B cell (primary cell): ENCODE measurements around the gene CPSF6. TPM values are rescaled to one million over a fixed set of nuclear protein-coding genes. Genes with fewer than 3 reads are reported as not detected.

ENCODE experiments used
- ATAC-seq: fragments of 200-7000 bp; cut with Tn5 transposase; one replicate; pipeline ENCODE4 v1.10.0; 2021; ENCODE audit warnings: low read depth, mild to moderate bottlenecking, moderate number of reproducible peaks, moderate library complexity
- CTCF ChIA-PET: fragments of 350-600 bp; sonication (Branson Sonifier 250); formaldehyde crosslinking; loops from one replicate; lab custom pipeline; 2021; ENCODE audit warnings: antibody characterized with exemption, inconsistent platforms; lab: Charles Lee
- POLR2A ChIA-PET: fragments of 350-600 bp; sonication (Branson Sonifier 250); formaldehyde crosslinking; loops from one replicate; lab custom pipeline; 2021; ENCODE audit warnings: antibody characterized with exemption; lab: Charles Lee
- DNase-seq: peaks from one replicate; pipeline ENCODE4 v3.0.0; 2013
- H2AFZ ChIP-seq: 2 replicates; pipeline ENCODE4 v1.6.1; 2012; ENCODE audit warnings: mild to moderate bottlenecking, low read depth, low read length; ENCODE audit not compliant: insufficient read depth, poor library complexity, severe bottlenecking
- H3K27ac ChIP-seq, 2 donors: 1 replicate in 1 of 2; 2 replicates in 1 of 2; pipeline ENCODE4 v1.5.1; 2012 to 2013; ENCODE audit warnings: low read length in 2 of 2, mild to moderate bottlenecking in 2 of 2, moderate library complexity in 1 of 2
- H3K27me3 ChIP-seq, 4 experiments: fragments of 200-600 bp in 1 of 4; sonication (generic) in 1 of 4; replicated peaks in 1 of 4; 1 replicate in 2 of 4; 2 replicates in 2 of 4; pipeline versions ENCODE4 v1.6.1 to v1.7.0; 2013 to 2016; ENCODE audit warnings: low read length in 3 of 4, mild to moderate bottlenecking in 2 of 4, mixed read lengths in 1 of 4, moderate library complexity in 1 of 4; ENCODE audit not compliant: insufficient read depth in 4 of 4, control insufficient read depth in 3 of 4; ENCODE audit errors: control extremely low read depth in 1 of 4
- H3K36me3 ChIP-seq, 2 experiments: replicated peaks in 1 of 2; 1 replicate in 1 of 2; 2 replicates in 1 of 2; pipeline versions ENCODE4 v1.6.1 to v1.7.1; 2013; ENCODE audit warnings: low read length in 1 of 2; ENCODE audit not compliant: insufficient read depth in 2 of 2, control insufficient read depth in 1 of 2; ENCODE audit errors: control extremely low read depth in 1 of 2, extremely low read depth in 1 of 2
- H3K4me1 ChIP-seq, 2 donors: fragments of 200-600 bp in 1 of 2; sonication (generic) in 1 of 2; 1 replicate in 1 of 2; 2 replicates in 1 of 2; pipeline versions ENCODE4 v1.5.1 to v1.6.1; 2013 to 2017; ENCODE audit warnings: low read length in 2 of 2; ENCODE audit not compliant: control insufficient read depth in 2 of 2, insufficient read depth in 2 of 2
- H3K4me2 ChIP-seq: replicated peaks from 2 replicates; pipeline ENCODE3; 2012; ENCODE audit warnings: mild to moderate bottlenecking, low read depth, low read length; ENCODE audit not compliant: poor library complexity, severe bottlenecking
- H3K4me3 ChIP-seq, 5 experiments: fragments of 200-600 bp in 1 of 5; sonication (generic) in 1 of 5; 1 replicate in 3 of 5; 2 replicates in 2 of 5; pipeline versions ENCODE4 v1.5.1 to v1.7.0; 2011 to 2016; ENCODE audit warnings: low read length in 4 of 5, mild to moderate bottlenecking in 4 of 5, low read depth in 2 of 5, control low read depth in 1 of 5, moderate library complexity in 1 of 5; ENCODE audit not compliant: insufficient read depth in 1 of 5; ENCODE audit errors: control extremely low read depth in 1 of 5, extremely low read depth in 1 of 5
- H3K79me2 ChIP-seq: fragments of 200-600 bp; sonication (generic); one replicate; pipeline ENCODE4 v1.6.0; 2016; ENCODE audit warnings: low read length; ENCODE audit not compliant: control insufficient read depth, insufficient read depth
- H3K9ac ChIP-seq: fragments of 200-600 bp; sonication (generic); 2 replicates; pipeline ENCODE4 v1.6.1; 2017; ENCODE audit warnings: mild to moderate bottlenecking, low read length, moderate library complexity
- H3K9me3 ChIP-seq, 3 donors: one replicate each; pipeline versions ENCODE4 v1.6.1 to v1.7.1; 2013; ENCODE audit warnings: low read length in 2 of 3; ENCODE audit not compliant: control insufficient read depth in 2 of 3, insufficient read depth in 1 of 3; ENCODE audit errors: control extremely low read depth in 1 of 3
- H4K20me1 ChIP-seq: 2 replicates; pipeline ENCODE4 v1.6.0; 2012; ENCODE audit warnings: mild to moderate bottlenecking, low read length; ENCODE audit not compliant: insufficient read depth, control insufficient read depth, poor library complexity, severe bottlenecking
- H3K27ac Mint-ChIP-seq: one replicate; pipeline ENCODE4 v1.8.0; 2021; ENCODE audit warnings: mixed read lengths
- H3K27me3 Mint-ChIP-seq: one replicate; pipeline ENCODE4 v1.8.0; 2021; ENCODE audit warnings: mixed read lengths
- H3K4me1 Mint-ChIP-seq: one replicate; pipeline ENCODE4 v1.8.0; 2021; ENCODE audit warnings: mixed read lengths
- H3K4me3 Mint-ChIP-seq: one replicate; pipeline ENCODE4 v1.8.0; 2021; ENCODE audit warnings: mixed read lengths
- H3K9me3 Mint-ChIP-seq: one replicate; pipeline ENCODE4 v1.8.0; 2022; ENCODE audit warnings: mixed read lengths; ENCODE audit not compliant: insufficient read depth
- EZH2 ChIP-seq: IDR thresholded peaks from 2 replicates; pipeline ENCODE4 v1.6.1; 2012; ENCODE audit warnings: borderline replicate concordance, low read depth, mild to moderate bottlenecking, moderate library complexity, low read length; ENCODE audit not compliant: insufficient read depth, poor library complexity, severe bottlenecking
- WGBS: methylation state at CpG from one replicate; pipeline ENCODE4 v1.1.5; 2013; ENCODE audit warnings: missing lambda C conversion rate; ENCODE audit not compliant: insufficient coverage; 5-methylcytosine and 5-hydroxymethylcytosine counted together
- intact Hi-C: fragments of 100-400 bp; cut with micrococcal nuclease; formaldehyde crosslinking; loops from one replicate; pipeline ENCODE4 v1.10.0; 2022
- polyA plus RNA-seq: library from polyadenylated mRNA; depleted of rRNA; stranded (reverse); fragments of >200 nt; gene quantifications from 2 replicates; pipeline ENCODE4 v1.2.3, GENCODE V29; 2012
- total RNA-seq, 2 donors: library from RNA; stranded (reverse); fragments of 120-200 nt in 1 of 2; gene quantifications; 1 replicate in 1 of 2; 2 replicates in 1 of 2; pipeline versions ENCODE4 v1.2.3 to v1.2.4, GENCODE V29; 2013 to 2022
- TF ChIP-seq, protein P1 (sequence below): fragments of 200-600 bp; IDR thresholded peaks from one replicate; pipeline ENCODE4 v1.8.0; 2022; ENCODE audit warnings: antibody characterized with exemption, mild to moderate bottlenecking

CPSF6 gene
- total and polyA plus RNA-seq, 2 donors (not counting 1 experiment from before 2014, with no cell fraction given) = 22.3 to 108 TPM

DNA sequence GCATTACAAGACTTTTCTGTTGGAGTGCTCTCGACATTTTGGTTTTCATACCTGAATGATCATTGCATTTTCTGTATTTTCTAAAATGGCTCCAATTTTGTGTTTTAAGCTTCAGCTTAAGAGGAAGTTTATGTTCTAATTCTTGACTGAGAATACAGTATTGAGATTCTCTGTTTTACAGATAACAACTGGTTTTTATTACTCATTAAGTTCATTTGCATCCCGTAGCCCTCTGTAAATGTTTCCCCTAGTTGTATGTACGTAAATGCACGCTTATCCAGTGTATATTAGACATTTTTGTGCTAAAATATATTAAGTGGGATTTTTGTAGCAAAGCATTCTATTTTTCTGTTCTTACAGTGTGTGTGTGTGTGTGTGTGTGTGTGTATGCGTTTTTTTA is 33.1 kb downstream of the CPSF6 start:
- no peaks in the 10 kb centered on the region for H3K4me1 ChIP-seq
- no peaks in the 10 kb centered on the region for H3K79me2 ChIP-seq
- no peak overlapping the region for H3K4me2 ChIP-seq
- DNase-seq (no peak), ATAC-seq (no peak)
- Mint-ChIP-seq H3K4me3 (no peak overlapping the region), H3K27ac (no peak overlapping the region), H3K27me3 (no peaks in the 10 kb centered on the region), H3K9me3 (no peaks in the 10 kb centered on the region), H3K4me1 (peaks cover 4% of the 10 kb centered on the region)
- TF ChIP-seq, protein P1, sequence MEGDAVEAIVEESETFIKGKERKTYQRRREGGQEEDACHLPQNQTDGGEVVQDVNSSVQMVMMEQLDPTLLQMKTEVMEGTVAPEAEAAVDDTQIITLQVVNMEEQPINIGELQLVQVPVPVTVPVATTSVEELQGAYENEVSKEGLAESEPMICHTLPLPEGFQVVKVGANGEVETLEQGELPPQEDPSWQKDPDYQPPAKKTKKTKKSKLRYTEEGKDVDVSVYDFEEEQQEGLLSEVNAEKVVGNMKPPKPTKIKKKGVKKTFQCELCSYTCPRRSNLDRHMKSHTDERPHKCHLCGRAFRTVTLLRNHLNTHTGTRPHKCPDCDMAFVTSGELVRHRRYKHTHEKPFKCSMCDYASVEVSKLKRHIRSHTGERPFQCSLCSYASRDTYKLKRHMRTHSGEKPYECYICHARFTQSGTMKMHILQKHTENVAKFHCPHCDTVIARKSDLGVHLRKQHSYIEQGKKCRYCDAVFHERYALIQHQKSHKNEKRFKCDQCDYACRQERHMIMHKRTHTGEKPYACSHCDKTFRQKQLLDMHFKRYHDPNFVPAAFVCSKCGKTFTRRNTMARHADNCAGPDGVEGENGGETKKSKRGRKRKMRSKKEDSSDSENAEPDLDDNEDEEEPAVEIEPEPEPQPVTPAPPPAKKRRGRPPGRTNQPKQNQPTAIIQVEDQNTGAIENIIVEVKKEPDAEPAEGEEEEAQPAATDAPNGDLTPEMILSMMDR = no peak
- TF ChIP-seq EZH2 = no peak
- no peak overlapping the region for H3K4me3 ChIP-seq
- CTCF ChIA-PET = no interaction called here
- POLR2A ChIA-PET = no interaction called here
- WGBS = no CpG with 5 or more reads among the region's 5 CpGs
- intact Hi-C loops = no loop called here
- peaks cover 5 to 11% of the 10 kb centered on the region in 2 experiments for H3K36me3 ChIP-seq
- H3K27me3 ChIP-seq = no peaks in the 10 kb centered on the region
- H3K9ac ChIP-seq = no peak overlapping the region
- H4K20me1 ChIP-seq = no peaks in the 10 kb centered on the region
- H2AFZ ChIP-seq = no peak overlapping the region
- no peak overlapping the region for H3K27ac ChIP-seq
- H3K9me3 ChIP-seq = no peaks in the 10 kb centered on the region

DNA sequence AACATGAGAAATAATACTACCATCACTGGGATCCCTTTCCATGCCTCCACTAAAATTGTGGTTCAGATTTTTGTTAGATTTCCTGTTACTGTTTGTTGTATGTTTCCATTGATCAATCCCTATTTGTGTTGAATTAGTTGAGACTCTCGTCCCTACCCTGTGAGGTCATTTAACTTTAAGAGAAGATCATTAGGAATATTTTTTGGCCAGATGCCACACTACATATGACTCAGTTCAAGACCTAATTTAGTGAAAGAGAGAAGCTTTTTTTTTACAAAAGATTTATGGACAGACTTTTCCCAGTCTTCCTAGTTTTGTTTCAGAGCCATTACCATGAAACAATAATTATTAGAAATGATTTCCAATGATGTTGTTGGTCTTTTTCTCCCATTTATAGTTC is 35.5 kb downstream of the CPSF6 start:
- Mint-ChIP-seq H3K4me1 (peaks cover 4% of the 10 kb centered on the region), H3K27ac (no peak overlapping the region)

More for the DNA sequence above, 35.5 kb downstream of the CPSF6 start:
- CTCF ChIA-PET = interaction anchor here (0.6 kb wide), 1 partner anchor 143 kb away, joined by 3 read pairs; no protein-coding TSS in a partner anchor
- Histone ChIP-seq H3K4me2 (no peak overlapping the region), H3K4me1 (no peaks in the 10 kb centered on the region), H3K9ac (no peak overlapping the region), H3K9me3 (no peaks in the 10 kb centered on the region), H2AFZ (no peak overlapping the region), H4K20me1 (no peaks in the 10 kb centered on the region), H3K79me2 (no peaks in the 10 kb centered on the region), H3K4me3 (no peak overlapping the region), H3K27ac (no peak overlapping the region), H3K27me3 (no peaks in the 10 kb centered on the region), H3K36me3 (peaks cover 5 to 7% of the 10 kb centered on the region in 2 experiments)
- TF ChIP-seq EZH2 = no peak
- TF ChIP-seq, protein P1 = no peak
- POLR2A ChIA-PET = no interaction called here
- Mint-ChIP-seq H3K9me3 (no peaks in the 10 kb centered on the region), H3K27me3 (no peaks in the 10 kb centered on the region), H3K4me3 (no peak overlapping the region)
- no CpG with 5 or more reads among the region's 1 CpG for WGBS
- intact Hi-C loops = no loop called here
- DNase-seq (no peak), ATAC-seq (no peak)
